Measurements from ENCODE around the gene RPSA. TPM values are rescaled to one million over a fixed set of nuclear protein-coding genes. Genes with fewer than 3 reads are reported as not detected.

Gene RPSA
- total and polyA plus RNA-seq, 9 of the 15 experiments (the other 6 are each of a cell fraction or from before 2014, with no cell fraction given): 2,290 to 4,272 (median 2,730) TPM

GRCh38 chr3:39457361-39457760 is 50.8 kb downstream of the RPSA start:
- in situ Hi-C loops (cut with MboI) (no loop called here), intact Hi-C loops (cut with micrococcal nuclease) (no loop called here)
- no peaks in the 10 kb centered on the region for H3K79me2 ChIP-seq (ENCODE audit: control insufficient read depth, insufficient read depth, low read length)
- no peak for DNase-seq (ENCODE audit: extremely low read depth in 1 of 4, low spot score in 3 of 4)
- FAIRE-seq: no peak
- H3K4me1 ChIP-seq (replicated peaks in 1 of 2; ENCODE audit: control insufficient read depth in 2 of 2, insufficient read depth in 2 of 2, low read length in 2 of 2): peaks cover 0 to 5% of the 10 kb centered on the region in 2 experiments; a peak in 1 of 5 replicates
- no peaks in the 10 kb centered on the region for H3K9me1 ChIP-seq (ENCODE audit: control insufficient read depth, insufficient read depth, low read length)
- BruUV-seq (replicated peaks): no TSS peak
- no peaks in the 10 kb centered on the region for H3K36me3 ChIP-seq (ENCODE audit: control insufficient read depth, insufficient read depth, low read length)
- no peak overlapping the region for H3K4me3 ChIP-seq
- ChIA-PET POLR2A (no interaction called here), CTCF (ENCODE audit: low intra/inter-chr PET ratio) (no interaction called here)
- H3K27ac ChIP-seq (ENCODE audit: extremely low read depth, low read depth, low read length): no peak overlapping the region
- no peak for TF ChIP-seq E4F1 (CRISPR knock-in tag; IDR thresholded peaks at IDR 0.05; ENCODE audit: borderline replicate concordance)
- no peak for TF ChIP-seq HLTF (IDR thresholded peaks at IDR 0.05)
- TF ChIP-seq MBD2 (IDR thresholded peaks at IDR 0.05; ENCODE audit: borderline replicate concordance, low read depth): no peak
- TF ChIP-seq EP300 (IDR thresholded peaks at IDR 0.05; ENCODE audit: low read length): no peak
- no peak for TF ChIP-seq RBM34 (IDR thresholded peaks at IDR 0.05; ENCODE audit: borderline replicate concordance, insufficient read depth, low read length)
- TF ChIP-seq TOE1 (IDR thresholded peaks at IDR 0.05; ENCODE audit: borderline replicate concordance): no peak
- no peak for TF ChIP-seq TOE1 (CRISPR knock-in tag; IDR thresholded peaks at IDR 0.05; ENCODE audit: borderline replicate concordance, low read depth)
- no peak for TF ChIP-seq ZHX1 (conservative IDR thresholded peaks at IDR 0.05; ENCODE audit: low read length)
- TF ChIP-seq POLR2AphosphoS2 (IDR thresholded peaks at IDR 0.05; ENCODE audit: low read length): no peak
- no peak for TF ChIP-seq ZNF274 (IDR thresholded peaks at IDR 0.05; ENCODE audit: borderline replicate concordance, low read depth, low read length)
- TF ChIP-seq RFX1 (IDR thresholded peaks at IDR 0.05): no peak
- no peak for TF ChIP-seq SNIP1 (IDR thresholded peaks at IDR 0.05; ENCODE audit: low read depth)
- no peak for TF ChIP-seq ZNF830 (CRISPR knock-in tag; IDR thresholded peaks at IDR 0.05)
- TF ChIP-seq CBX8 (IDR thresholded peaks at IDR 0.05; ENCODE audit: borderline replicate concordance, extremely low read depth, low read depth, low read length, poor library complexity, severe bottlenecking): no peak
- no peak for TF ChIP-seq STAT5B (CRISPR knock-in tag; IDR thresholded peaks at IDR 0.05)
- TF ChIP-seq TAF7 (tag; IDR thresholded peaks at IDR 0.05): no peak
- no peak for TF ChIP-seq SRSF1 (IDR thresholded peaks at IDR 0.05; ENCODE audit: low read depth, low read length)
- no peak overlapping the region for H3K9ac ChIP-seq (ENCODE audit: insufficient read depth in 1 of 2, low read depth in 2 of 2, low read length in 2 of 2)
- H3K27me3 ChIP-seq (ENCODE audit: control insufficient read depth in 2 of 2, insufficient read depth in 2 of 2, low read length in 2 of 2): peaks cover 15 to 16% of the 10 kb centered on the region in 2 experiments; a peak in 4 of 5 replicates
- 6% methylated on average over 9 of the region's 9 CpGs for WGBS (ENCODE audit: insufficient coverage, low coverage, missing lambda C conversion rate)
- H4K20me1 ChIP-seq (replicated peaks; ENCODE audit: control insufficient read depth, insufficient read depth, low read length): no peaks in the 10 kb centered on the region
- H3K4me2 ChIP-seq (ENCODE audit: insufficient read depth, low read length): no peak overlapping the region
- no peaks in the 10 kb centered on the region; the same call in 1 of the 2 replicates for H3K9me3 ChIP-seq (replicated peaks; ENCODE audit: control insufficient read depth, insufficient read depth, low read depth, low read length)
- H2AFZ ChIP-seq (ENCODE audit: low read depth, low read length): no peak overlapping the region
- ATAC-seq: no peak
